HG03159 (cell line): Measurements from ENCODE around the gene FBLN5.

Experiments
- ATAC-seq: cut with Tn5 transposase; IDR thresholded peaks from one replicate; pipeline ENCODE4 v1.9.1; 2021; ENCODE audit warnings: mild to moderate bottlenecking, moderate library complexity; ENCODE audit not compliant: unreplicated experiment

Gene FBLN5

GRCh38 chr14:91834571-91834970, 112.9 kb downstream of the FBLN5 start:
- no peak for ATAC-seq

- ATAC-seq, result no peak
These were observed 116.2 kb downstream of the FBLN5 start for GRCh38 chr14:91831337-91831736.

- peak; percentile 86 for ATAC-seq
These were observed 116.7 kb downstream of the FBLN5 start for GRCh38 chr14:91830777-91831176.

- ATAC-seq, result no peak
These were observed 118.0 kb downstream of the FBLN5 start for GRCh38 chr14:91829511-91829910.

- no peak for ATAC-seq
These were observed 119.7 kb downstream of the FBLN5 start for GRCh38 chr14:91827746-91828145.
